HEK293 (cell line): ENCODE results near the gene S100A4.
A peak's percentile ranks its signal among the peaks of the same experiment; 100 is the strongest.

ENCODE experiments used
- CTCF ChIA-PET: fragments of 350-600 bp; formaldehyde crosslinking; extraction: SDS; loops from one replicate; lab custom pipeline; 2021; ENCODE audit warnings: antibody characterized with exemption; lab: Yijun Ruan, JAX
- POLR2A ChIA-PET: fragments of 300-600 bp; formaldehyde crosslinking; extraction: SDS; loops from one replicate; lab custom pipeline; 2020; ENCODE audit warnings: antibody characterized with exemption, inconsistent platforms; lab: Yijun Ruan, JAX
- H3K27ac ChIP-seq: fragments of 200-500 bp; sonication (Bioruptor generic); 2 replicates; pipeline ENCODE4 v1.5.1; 2014; ENCODE audit warnings: low read depth, low read length, control low read depth, inconsistent platforms; ENCODE audit errors: extremely low read depth
- H3K36me3 ChIP-seq, 2 experiments: fragments of 200-500 bp in 1 of 2; sonication (Bioruptor generic) in 1 of 2; 1 replicate in 1 of 2; 2 replicates in 1 of 2; pipeline ENCODE4 v1.5.1; 2014 to 2017; ENCODE audit warnings: inconsistent platforms in 2 of 2, low read length in 2 of 2; ENCODE audit not compliant: control insufficient read depth in 2 of 2, insufficient read depth in 1 of 2
- H3K4me1 ChIP-seq: fragments of 200-500 bp; sonication (Bioruptor generic); 2 replicates; pipeline ENCODE4 v1.5.1; 2014; ENCODE audit warnings: mild to moderate bottlenecking, low read length, inconsistent platforms; ENCODE audit not compliant: control insufficient read depth, insufficient read depth
- H3K4me3 ChIP-seq: 2 replicates; pipeline ENCODE4 v1.5.1; 2011; ENCODE audit warnings: low read depth, mild to moderate bottlenecking, control low read depth, low read length, moderate library complexity
- H3K9me3 ChIP-seq: fragments of 200-500 bp; sonication (Bioruptor generic); 2 replicates; pipeline ENCODE4 v1.5.1; 2014; ENCODE audit warnings: low read depth, low read length, inconsistent platforms; ENCODE audit not compliant: control insufficient read depth, insufficient read depth
- CTCF ChIP-seq: fragments of 450-650 bp; formaldehyde crosslinking; IDR thresholded peaks from 2 replicates; pipeline ENCODE4 v1.5.1; 2016; ENCODE audit warnings: missing biosample characterization, missing genetic modification characterization
- GFI1B ChIP-seq: fragments of 450-650 bp; formaldehyde crosslinking; IDR thresholded peaks from 2 replicates; pipeline ENCODE4 v1.5.1; 2016; ENCODE audit warnings: missing biosample characterization, missing genetic modification characterization
- GLI4 ChIP-seq: fragments of 450-650 bp; formaldehyde crosslinking; IDR thresholded peaks from 2 replicates; pipeline ENCODE4 v1.5.1; 2016; ENCODE audit warnings: missing biosample characterization, missing genetic modification characterization
- HIC1 ChIP-seq: fragments of 450-650 bp; formaldehyde crosslinking; IDR thresholded peaks from 2 replicates; pipeline ENCODE4 v1.5.1; 2016; ENCODE audit warnings: missing biosample characterization, missing genetic modification characterization
- HOXC10 ChIP-seq: sonication (generic); formaldehyde crosslinking; IDR thresholded peaks from 2 replicates; pipeline ENCODE4 v1.8.1; 2023; ENCODE audit warnings: mild to moderate bottlenecking, missing genetic modification reagents
- REST ChIP-seq: fragments of 450-650 bp; formaldehyde crosslinking; IDR thresholded peaks from 2 replicates; pipeline ENCODE4 v1.5.1; 2016; ENCODE audit warnings: missing biosample characterization, missing genetic modification characterization
- ZBTB17 ChIP-seq: fragments of 450-650 bp; formaldehyde crosslinking; IDR thresholded peaks from 2 replicates; pipeline ENCODE4 v1.5.1; 2016; ENCODE audit warnings: missing biosample characterization, missing genetic modification characterization
- ZFHX2 ChIP-seq: fragments of 450-650 bp; formaldehyde crosslinking; conservative IDR thresholded peaks from 2 replicates; pipeline ENCODE4 v1.5.1; 2016; ENCODE audit warnings: missing biosample characterization, missing genetic modification characterization
- ZNF121 ChIP-seq: fragments of 450-650 bp; formaldehyde crosslinking; IDR thresholded peaks from 2 replicates; pipeline ENCODE4 v1.5.1; 2016; ENCODE audit warnings: missing biosample characterization, missing genetic modification characterization
- ZNF133 ChIP-seq: fragments of 450-650 bp; formaldehyde crosslinking; IDR thresholded peaks from 2 replicates; pipeline ENCODE4 v1.5.1; 2016; ENCODE audit warnings: missing biosample characterization, missing genetic modification characterization
- ZNF155 ChIP-seq: fragments of 450-650 bp; formaldehyde crosslinking; IDR thresholded peaks from 2 replicates; pipeline ENCODE4 v1.5.1; 2016; ENCODE audit warnings: missing biosample characterization, missing genetic modification characterization
- ZNF324 ChIP-seq: fragments of 450-650 bp; formaldehyde crosslinking; IDR thresholded peaks from 2 replicates; pipeline ENCODE4 v1.5.1; 2016; ENCODE audit warnings: missing biosample characterization, missing genetic modification characterization
- ZNF335 ChIP-seq: fragments of 450-650 bp; formaldehyde crosslinking; conservative IDR thresholded peaks from 2 replicates; pipeline ENCODE4 v1.5.1; 2016; ENCODE audit warnings: missing biosample characterization, missing genetic modification characterization
- ZNF544 ChIP-seq: fragments of 450-650 bp; formaldehyde crosslinking; IDR thresholded peaks from 2 replicates; pipeline ENCODE4 v1.5.0; 2017; ENCODE audit warnings: missing biosample characterization, missing genetic modification characterization
- ZNF645 ChIP-seq: fragments of 450-650 bp; formaldehyde crosslinking; IDR thresholded peaks from 2 replicates; pipeline ENCODE4; 2016; ENCODE audit warnings: missing biosample characterization, missing genetic modification characterization
- ZNF654 ChIP-seq: fragments of 450-650 bp; formaldehyde crosslinking; IDR thresholded peaks from 2 replicates; pipeline ENCODE4 v1.5.1; 2016; ENCODE audit warnings: low read depth, missing biosample characterization, missing genetic modification characterization
- ZNF670 ChIP-seq: fragments of 450-650 bp; formaldehyde crosslinking; IDR thresholded peaks from 2 replicates; pipeline ENCODE4 v1.5.1; 2016; ENCODE audit warnings: missing biosample characterization, missing genetic modification characterization, low read depth

S100A4 gene

GRCh38 chr1:153572569-153573015 lies 27.0 kb upstream of the S100A4 start:
- Histone ChIP-seq H3K36me3 (no peaks in the 10 kb centered on the region), H3K4me1 (no peaks in the 10 kb centered on the region), H3K9me3 (no peaks in the 10 kb centered on the region), H3K27ac (no peak overlapping the region), H3K4me3 (no peak overlapping the region)
- CTCF ChIA-PET: interaction anchor here (0.5 to 6.3 kb wide), 23 partner anchors 9 to 217 kb away, joined by 3 to 148 read pairs (median 4); partner anchors contain the start of genes CHTOP, S100A1, S100A13 and S100A6
- POLR2A ChIA-PET: interaction anchor here (0.6 to 3.4 kb wide), 5 partner anchors 48 to 418 kb away, joined by 3 to 16 read pairs (median 6); partner anchors contain the start of genes CHTOP and S100A13
- no peak for TF ChIP-seq ZNF133 (tag by site-specific recombination)
- TF ChIP-seq ZNF670 (tag by site-specific recombination): no peak
- peak; percentile 35; the same call in 1 of the 2 replicates for TF ChIP-seq ZNF335 (tag by site-specific recombination)
- no peak for TF ChIP-seq ZBTB17 (tag by site-specific recombination)
- TF ChIP-seq ZFHX2 (tag by site-specific recombination): 0 out of 2 replicates have a peak, but pooled peaks have one; percentile 17
- no peak for TF ChIP-seq ZNF324
- no peak for TF ChIP-seq GFI1B
- TF ChIP-seq REST (tag by site-specific recombination): no peak
- peak; percentile 69; the same call in 1 of the 2 replicates for TF ChIP-seq CTCF
- TF ChIP-seq HOXC10: no peak
- no peak for TF ChIP-seq ZNF544 (tag by site-specific recombination)
- peak; percentile 42 for TF ChIP-seq ZNF654 (tag by site-specific recombination)
- TF ChIP-seq HIC1 (tag by site-specific recombination): no peak
- TF ChIP-seq ZNF121 (tag by site-specific recombination): no peak

- Histone ChIP-seq H3K4me1 (peaks cover 1% of the 10 kb centered on the region), H3K27ac (no peak overlapping the region), H3K9me3 (no peaks in the 10 kb centered on the region), H3K36me3 (no peaks in the 10 kb centered on the region), H3K4me3 (no peak overlapping the region)
- ChIA-PET CTCF (interaction anchor here (0.8 to 6.3 kb wide), 17 partner anchors 9 to 216 kb away, joined by 3 to 148 read pairs (median 4); partner anchors contain the start of genes CHTOP, S100A1, S100A13 and S100A6), POLR2A (interaction anchor here (0.9 to 3.4 kb wide), 4 partner anchors 47 to 419 kb away, joined by 6 to 16 read pairs (median 9); partner anchors contain the start of genes CHTOP and S100A13)
- TF ChIP-seq GLI4: no peak
- no peak for TF ChIP-seq ZNF155
- no peak for TF ChIP-seq ZNF645
Measured at GRCh38 chr1:153571706-153572105, 26.1 kb upstream of the S100A4 start.
